ENCODE measurements around the gene ZNF621.

Gene ZNF621

GRCh38 chr3:40524568-40525285 lies at the start of gene ZNF621 (continued):
- TF ChIP-seq KLF17 (tag by site-specific recombination; IDR thresholded peaks at IDR 0.05) (no peak; the same call in 1 of the 2 replicates), ZNF830 (tag by site-specific recombination; IDR thresholded peaks at IDR 0.05; ENCODE audit: low read depth) (no peak), ZNF510 (tag by site-specific recombination; IDR thresholded peaks at IDR 0.05; ENCODE audit: insufficient replicate concordance) (no peak), ZNF747 (tag by site-specific recombination; IDR thresholded peaks at IDR 0.05) (no peak), ZNF214 (tag by site-specific recombination; IDR thresholded peaks at IDR 0.05; ENCODE audit: borderline replicate concordance) (no peak), ZNF664 (tag by site-specific recombination; IDR thresholded peaks at IDR 0.05) (no peak), ZNF121 (tag by site-specific recombination; IDR thresholded peaks at IDR 0.05) (no peak), ZNF518A (tag by site-specific recombination; conservative IDR thresholded peaks at IDR 0.05; ENCODE audit: low read depth) (peak; percentile 67), ZNF140 (tag by site-specific recombination; IDR thresholded peaks at IDR 0.05) (no peak), SP3 (tag by site-specific recombination; IDR thresholded peaks at IDR 0.05) (peak; percentile 76), ZSCAN4 (tag by site-specific recombination; IDR thresholded peaks at IDR 0.05) (no peak), RBAK (tag by site-specific recombination; IDR thresholded peaks at IDR 0.05) (no peak), ZNF184 (tag by site-specific recombination; IDR thresholded peaks at IDR 0.05) (no peak), ZFHX2 (tag by site-specific recombination; conservative IDR thresholded peaks at IDR 0.05) (peak; percentile 31; the same call in 1 of the 2 replicates), ZBTB44 (tag by site-specific recombination; IDR thresholded peaks at IDR 0.05) (no peak), ZNF223 (tag by site-specific recombination; IDR thresholded peaks at IDR 0.05) (no peak), ZBTB8A (tag by site-specific recombination; IDR thresholded peaks at IDR 0.05) (peak; percentile 95), YY2 (tag by site-specific recombination; IDR thresholded peaks at IDR 0.05) (no peak), BCL11B (tag by site-specific recombination; IDR thresholded peaks at IDR 0.05; ENCODE audit: low read depth) (no peak), ZNF426 (tag by site-specific recombination; IDR thresholded peaks at IDR 0.05) (no peak), ZNF548 (tag by site-specific recombination; IDR thresholded peaks at IDR 0.05) (no peak), ZIC2 (tag by site-specific recombination; IDR thresholded peaks at IDR 0.05) (no peak), ZNF677 (tag by site-specific recombination; IDR thresholded peaks at IDR 0.05) (no peak), ZNF529 (tag by site-specific recombination; IDR thresholded peaks at IDR 0.05; ENCODE audit: insufficient replicate concordance) (no peak), PRDM2 (tag by site-specific recombination; IDR thresholded peaks at IDR 0.05; ENCODE audit: borderline replicate concordance) (no peak)
